Suprapubic skin (tissue), 4 donors: ENCODE data around the gene KCNAB2. TPM values are rescaled to one million over a fixed set of nuclear protein-coding genes. Genes with fewer than 3 reads are reported as not detected.

Source experiments
- DNase-seq, 2 donors: peaks; one replicate each; pipeline ENCODE4 v3.0.0-alpha.2; 2019; ENCODE audit warnings: low spot score in 2 of 2
- H3K27ac ChIP-seq: fragments of 200-600 bp; sonication (generic); one replicate; pipeline ENCODE4 v1.5.1; 2019
- H3K27me3 ChIP-seq: fragments of 200-600 bp; sonication (generic); one replicate; pipeline ENCODE4 v1.5.1; 2019
- H3K36me3 ChIP-seq: fragments of 200-600 bp; sonication (generic); one replicate; pipeline ENCODE4 v1.5.1; 2019
- H3K4me1 ChIP-seq: fragments of 200-600 bp; sonication (generic); one replicate; pipeline ENCODE4 v1.5.1; 2019
- H3K4me3 ChIP-seq: fragments of 200-600 bp; sonication (generic); one replicate; pipeline ENCODE4 v1.5.1; 2019; ENCODE audit warnings: mild to moderate bottlenecking
- H3K9me3 ChIP-seq: fragments of 200-600 bp; sonication (generic); one replicate; pipeline ENCODE4 v1.5.1; 2019
- CTCF ChIP-seq, 2 donors: fragments of 200-600 bp in 1 of 2; fragments of 450-650 bp in 1 of 2; sonication (generic) in 1 of 2; IDR thresholded peaks; one replicate each; pipeline ENCODE4 v1.5.1; 2016 to 2019; ENCODE audit warnings: antibody characterized with exemption in 2 of 2, mild to moderate bottlenecking in 1 of 2, moderate library complexity in 1 of 2
- EP300 ChIP-seq: sonication (generic); formaldehyde crosslinking; IDR thresholded peaks from one replicate; pipeline ENCODE4 v1.6.1; 2017; ENCODE audit warnings: antibody characterized with exemption
- POLR2A ChIP-seq, 2 donors: fragments of 450-650 bp; IDR thresholded peaks; one replicate each; pipeline ENCODE4 v1.6.1; 2017; ENCODE audit warnings: antibody characterized with exemption in 2 of 2, mild to moderate bottlenecking in 2 of 2, moderate library complexity in 2 of 2
- POLR2AphosphoS5 ChIP-seq, 3 donors: sonication (generic); formaldehyde crosslinking; IDR thresholded peaks; one replicate each; pipeline ENCODE4 v1.6.1; 2017; ENCODE audit warnings: antibody characterized with exemption in 3 of 3
- WGBS: methylation state at CpG from one replicate; pipeline ENCODE4 v1.1.5; 2018; 5-methylcytosine and 5-hydroxymethylcytosine counted together
- total RNA-seq, 4 donors: library from RNA; depleted of rRNA; stranded (reverse); fragments of >200 nt; gene quantifications; one replicate each; pipeline ENCODE4 v1.1.0, GENCODE V29; 2016

KCNAB2 gene
- total RNA-seq, 4 donors from 2014 or later, result 13.3 to 17.5 (median 16.2) TPM

- Histone ChIP-seq H3K27ac (no peak overlapping the region), H3K4me1 (no peaks in the 10 kb centered on the region), H3K4me3 (no peak overlapping the region), H3K9me3 (no peaks in the 10 kb centered on the region), H3K36me3 (no peaks in the 10 kb centered on the region), H3K27me3 (no peaks in the 10 kb centered on the region)
- TF ChIP-seq EP300 (no peak), CTCF (IDR thresholded peaks at IDR 0.05) (no peak), POLR2A (IDR thresholded peaks at IDR 0.05) (no peak), POLR2AphosphoS5 (IDR thresholded peaks at IDR 0.05) (no peak)
- peak in 1 of 2 donors; percentile 76 for DNase-seq
- 95% methylated on average over 28 of the region's 28 CpGs for WGBS
Measured at GRCh38 chr1:5999711-6000443, 45.8 kb upstream of the KCNAB2 start.

DNA sequence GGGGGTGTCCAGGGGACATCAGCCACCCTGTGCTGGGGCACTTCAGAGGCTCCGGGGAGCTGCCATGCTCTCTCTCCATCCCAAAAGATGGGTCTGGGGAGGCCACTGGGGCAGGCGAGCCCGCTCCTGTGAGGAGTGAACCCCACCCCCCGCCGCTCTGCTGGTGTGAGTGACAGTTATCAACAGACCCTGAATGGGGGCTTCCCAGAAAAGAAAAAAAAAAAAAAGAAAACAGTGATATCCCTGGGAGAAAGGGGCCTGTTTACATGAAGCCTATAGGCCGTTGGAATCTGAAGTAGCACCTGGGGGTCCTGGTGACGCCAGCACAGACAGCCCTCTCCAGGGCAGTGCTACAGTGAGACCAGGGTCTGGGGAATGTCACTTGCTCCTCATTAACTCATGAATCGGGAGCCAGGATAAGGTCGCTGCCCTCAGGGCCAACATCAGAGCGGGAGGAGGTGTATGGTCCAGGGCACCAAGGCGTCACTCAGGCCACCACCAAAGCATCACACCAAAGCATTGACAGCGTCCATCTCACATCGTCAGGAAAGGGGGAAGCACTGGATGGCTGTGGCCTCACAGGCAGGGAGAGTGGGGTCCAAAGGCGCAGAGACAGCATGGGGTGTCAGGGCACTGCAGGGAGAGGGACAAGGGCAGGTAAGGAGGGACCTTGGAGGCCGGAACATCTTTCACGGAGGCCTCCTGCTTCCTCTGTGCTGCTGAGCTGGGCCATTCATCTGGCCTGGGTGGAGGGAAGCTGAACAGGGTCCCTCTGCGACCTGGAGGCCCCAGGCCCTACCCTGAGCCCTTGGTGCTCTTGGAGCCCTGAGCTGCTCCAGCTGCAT, 45.0 kb upstream of the KCNAB2 start:
- Histone ChIP-seq H3K27ac (no peak overlapping the region), H3K4me1 (no peaks in the 10 kb centered on the region), H3K27me3 (no peaks in the 10 kb centered on the region), H3K36me3 (no peaks in the 10 kb centered on the region), H3K4me3 (no peak overlapping the region), H3K9me3 (no peaks in the 10 kb centered on the region)
- peak in 1 of 2 donors; percentile 58 for DNase-seq
- 90% methylated on average over 17 of the region's 17 CpGs for WGBS
- TF ChIP-seq EP300 (no peak), POLR2A (IDR thresholded peaks at IDR 0.05) (no peak), POLR2AphosphoS5 (IDR thresholded peaks at IDR 0.05) (no peak), CTCF (IDR thresholded peaks at IDR 0.05) (no peak)

GRCh38 chr1:6001992-6002576, 43.6 kb upstream of the KCNAB2 start:
- WGBS, result 74% methylated on average over 6 of the region's 13 CpGs
- Histone ChIP-seq H3K27ac (no peak overlapping the region), H3K36me3 (no peaks in the 10 kb centered on the region), H3K27me3 (no peaks in the 10 kb centered on the region), H3K9me3 (no peaks in the 10 kb centered on the region), H3K4me1 (no peaks in the 10 kb centered on the region), H3K4me3 (no peak overlapping the region)
- no peak for TF ChIP-seq POLR2A (IDR thresholded peaks at IDR 0.05)
- TF ChIP-seq CTCF (IDR thresholded peaks at IDR 0.05), result no peak
- no peak for TF ChIP-seq EP300
- no peak for TF ChIP-seq POLR2AphosphoS5 (IDR thresholded peaks at IDR 0.05)
- peak; percentile 55 to 74 for DNase-seq

DNA sequence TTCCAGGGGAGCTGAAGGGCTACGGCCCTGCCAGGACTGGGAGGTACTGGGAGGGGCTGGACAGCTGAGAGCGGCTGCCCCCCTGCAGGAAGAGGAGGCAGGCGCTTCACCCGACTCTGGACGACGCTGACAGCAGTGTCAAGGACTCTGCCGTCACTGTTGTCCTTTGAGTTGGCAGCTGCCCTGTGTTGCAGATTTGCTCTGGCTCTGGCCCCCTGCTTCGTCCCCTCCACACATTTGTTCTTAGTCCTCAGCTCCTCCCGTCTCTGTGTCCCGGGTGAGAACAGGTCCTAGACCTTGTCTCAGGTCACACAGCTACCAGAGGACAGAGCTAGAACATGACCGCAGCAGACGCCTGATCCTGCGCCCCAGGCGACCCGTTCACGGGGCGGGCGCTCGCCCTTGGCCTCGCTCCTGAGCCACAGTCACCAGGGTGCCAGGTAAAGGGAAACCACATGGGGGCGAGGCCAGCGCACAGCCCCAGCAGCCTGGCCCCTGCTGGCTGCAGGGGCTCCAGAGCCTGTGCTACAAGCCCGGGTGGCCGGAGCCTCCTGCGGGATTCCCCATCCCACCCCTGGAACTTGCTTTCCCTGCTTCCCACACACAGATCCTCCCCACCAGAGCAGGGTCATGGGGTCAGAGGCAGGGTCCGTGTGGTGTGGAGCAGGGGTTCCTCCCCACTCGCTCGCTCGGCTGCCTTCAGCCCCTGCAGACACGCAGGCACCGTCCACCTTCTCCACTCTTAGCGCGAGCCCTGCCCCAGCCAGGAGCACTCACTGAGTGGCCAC, 42.8 kb upstream of the KCNAB2 start:
- no peaks in the 10 kb centered on the region for H3K27me3 ChIP-seq
- DNase-seq, result peak; percentile 53 to 72
- no peaks in the 10 kb centered on the region for H3K4me1 ChIP-seq
- no peak overlapping the region for H3K4me3 ChIP-seq
- no peaks in the 10 kb centered on the region for H3K9me3 ChIP-seq
- TF ChIP-seq EP300 (no peak), CTCF (IDR thresholded peaks at IDR 0.05) (no peak)
- 82% methylated on average over 31 of the region's 33 CpGs for WGBS
- H3K27ac ChIP-seq, result no peak overlapping the region
- no peaks in the 10 kb centered on the region for H3K36me3 ChIP-seq
